PFSK-1 (cell line): ENCODE data around the gene TMEM80.

Source experiments
- FOXP2 ChIP-seq: optimal IDR thresholded peaks from 2 replicates; pipeline ENCODE3; 2011; ENCODE audit warnings: borderline replicate concordance, control low read depth, inconsistent platforms; ENCODE audit not compliant: insufficient read depth; ENCODE audit errors: extremely low read length, extremely low read depth
- POLR2AphosphoS5 ChIP-seq: IDR thresholded peaks from 2 replicates; pipeline ENCODE4 v1.6.1; 2012; ENCODE audit warnings: low read depth, mild to moderate bottlenecking, control low read depth, low read length, moderate library complexity
- SIN3A ChIP-seq: IDR thresholded peaks from 2 replicates; pipeline ENCODE4 v1.6.1; 2012; ENCODE audit warnings: mild to moderate bottlenecking, low read length, moderate library complexity, borderline replicate concordance; ENCODE audit not compliant: insufficient read depth
- TAF1 ChIP-seq: IDR thresholded peaks from 2 replicates; pipeline ENCODE4 v1.6.1; 2012; ENCODE audit warnings: low read length, control low read depth, borderline replicate concordance; ENCODE audit not compliant: insufficient read depth
- TF ChIP-seq, protein P1 (sequence below), 2 experiments: IDR thresholded peaks; 2 replicates each; pipeline versions ENCODE4 v1.6.1 to v1.8.0; 2011 to 2012; ENCODE audit warnings: low read depth in 2 of 2, low read length in 2 of 2, control low read depth in 1 of 2, inconsistent platforms in 1 of 2, mild to moderate bottlenecking in 1 of 2, moderate library complexity in 1 of 2; ENCODE audit not compliant: insufficient read depth in 1 of 2

TMEM80 gene

DNA sequence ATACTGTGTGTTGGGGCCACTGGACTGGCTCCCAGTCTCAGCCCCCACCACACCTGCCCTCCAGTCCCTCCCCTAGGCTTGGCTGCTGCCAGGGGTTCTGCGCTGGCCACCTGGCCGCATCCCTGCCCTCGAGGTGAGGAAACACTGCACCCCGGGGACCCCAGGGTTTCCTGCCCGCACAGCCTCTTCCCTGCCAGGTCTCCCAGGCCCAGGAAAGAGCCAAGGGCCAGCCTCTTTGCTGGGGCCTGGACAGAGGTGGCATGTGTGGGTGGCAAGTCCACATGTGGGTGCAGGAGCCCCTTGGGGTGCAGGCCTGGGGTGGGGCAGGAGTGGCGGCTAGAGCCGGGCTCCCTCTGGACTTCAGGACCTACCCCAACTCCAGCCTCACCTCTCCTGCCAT is 12.9 kb downstream of the TMEM80 start:
- TF ChIP-seq TAF1: no peak
- no peak for TF ChIP-seq POLR2AphosphoS5
- TF ChIP-seq FOXP2: no peak
- no peak for TF ChIP-seq SIN3A
- TF ChIP-seq, protein P1, sequence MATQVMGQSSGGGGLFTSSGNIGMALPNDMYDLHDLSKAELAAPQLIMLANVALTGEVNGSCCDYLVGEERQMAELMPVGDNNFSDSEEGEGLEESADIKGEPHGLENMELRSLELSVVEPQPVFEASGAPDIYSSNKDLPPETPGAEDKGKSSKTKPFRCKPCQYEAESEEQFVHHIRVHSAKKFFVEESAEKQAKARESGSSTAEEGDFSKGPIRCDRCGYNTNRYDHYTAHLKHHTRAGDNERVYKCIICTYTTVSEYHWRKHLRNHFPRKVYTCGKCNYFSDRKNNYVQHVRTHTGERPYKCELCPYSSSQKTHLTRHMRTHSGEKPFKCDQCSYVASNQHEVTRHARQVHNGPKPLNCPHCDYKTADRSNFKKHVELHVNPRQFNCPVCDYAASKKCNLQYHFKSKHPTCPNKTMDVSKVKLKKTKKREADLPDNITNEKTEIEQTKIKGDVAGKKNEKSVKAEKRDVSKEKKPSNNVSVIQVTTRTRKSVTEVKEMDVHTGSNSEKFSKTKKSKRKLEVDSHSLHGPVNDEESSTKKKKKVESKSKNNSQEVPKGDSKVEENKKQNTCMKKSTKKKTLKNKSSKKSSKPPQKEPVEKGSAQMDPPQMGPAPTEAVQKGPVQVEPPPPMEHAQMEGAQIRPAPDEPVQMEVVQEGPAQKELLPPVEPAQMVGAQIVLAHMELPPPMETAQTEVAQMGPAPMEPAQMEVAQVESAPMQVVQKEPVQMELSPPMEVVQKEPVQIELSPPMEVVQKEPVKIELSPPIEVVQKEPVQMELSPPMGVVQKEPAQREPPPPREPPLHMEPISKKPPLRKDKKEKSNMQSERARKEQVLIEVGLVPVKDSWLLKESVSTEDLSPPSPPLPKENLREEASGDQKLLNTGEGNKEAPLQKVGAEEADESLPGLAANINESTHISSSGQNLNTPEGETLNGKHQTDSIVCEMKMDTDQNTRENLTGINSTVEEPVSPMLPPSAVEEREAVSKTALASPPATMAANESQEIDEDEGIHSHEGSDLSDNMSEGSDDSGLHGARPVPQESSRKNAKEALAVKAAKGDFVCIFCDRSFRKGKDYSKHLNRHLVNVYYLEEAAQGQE (IDR thresholded peaks at IDR 0.05; ENCODE audit: insufficient read depth in 1 of 2, low read depth in 2 of 2, low read length in 2 of 2): no peak

DNA sequence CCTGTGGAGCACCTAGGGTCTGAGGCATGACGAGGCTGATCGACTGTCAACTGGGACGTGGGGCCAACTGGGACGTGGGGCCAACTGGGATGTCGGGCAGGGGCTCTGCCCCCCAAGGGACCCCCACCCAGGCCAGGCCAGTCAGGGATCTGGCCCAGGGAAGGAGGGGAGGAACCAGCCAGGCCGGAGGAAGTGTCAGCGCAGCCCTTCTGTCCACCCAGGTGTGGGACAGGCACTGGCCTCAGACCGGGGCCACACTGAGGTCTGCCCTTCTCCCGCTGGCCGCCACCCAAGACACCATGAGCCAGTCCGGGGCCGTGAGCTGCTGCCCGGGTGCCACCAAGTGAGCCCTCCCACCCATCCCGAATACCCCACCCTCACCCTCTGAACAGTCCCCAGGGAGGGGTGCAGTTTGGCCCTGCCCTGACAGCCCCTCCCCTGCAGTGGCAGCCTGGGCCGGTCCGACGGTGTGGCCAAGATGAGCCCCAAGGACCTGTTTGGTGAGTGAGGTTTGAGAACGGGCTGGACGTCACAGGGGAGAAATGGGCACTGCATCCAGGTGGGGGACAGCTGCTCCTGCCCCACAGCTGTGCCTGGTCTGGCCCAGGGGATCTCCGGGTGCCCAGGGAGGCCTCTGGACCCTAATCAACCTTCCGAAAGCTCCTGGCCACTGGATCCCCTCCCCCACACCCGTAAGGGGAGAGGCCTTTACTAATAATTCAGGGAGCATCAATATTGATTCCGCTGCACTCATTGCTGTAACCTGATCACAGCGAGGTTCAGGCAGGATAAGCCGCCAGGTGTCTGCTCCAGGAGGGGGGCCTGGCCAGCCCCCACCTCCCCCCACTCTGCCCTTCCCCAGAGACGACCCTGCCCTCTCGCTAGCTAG is 13.7 kb downstream of the TMEM80 start:
- no peak for TF ChIP-seq SIN3A
- no peak for TF ChIP-seq TAF1
- TF ChIP-seq FOXP2: no peak
- TF ChIP-seq, protein P1 (IDR thresholded peaks at IDR 0.05; ENCODE audit: insufficient read depth in 1 of 2, low read depth in 2 of 2, low read length in 2 of 2): no peak
- no peak for TF ChIP-seq POLR2AphosphoS5

GRCh38 chr11:714436-714835 is 18.8 kb downstream of the TMEM80 start:
- TF ChIP-seq, protein P1 (IDR thresholded peaks at IDR 0.05; ENCODE audit: insufficient read depth in 1 of 2, low read depth in 2 of 2, low read length in 2 of 2): no peak
- TF ChIP-seq TAF1 (no peak), POLR2AphosphoS5 (no peak), FOXP2 (no peak), SIN3A (no peak)

- TF ChIP-seq TAF1: no peak
- no peak for TF ChIP-seq FOXP2
- TF ChIP-seq, protein P1 (IDR thresholded peaks at IDR 0.05; ENCODE audit: insufficient read depth in 1 of 2, low read depth in 2 of 2, low read length in 2 of 2): no peak
- no peak for TF ChIP-seq POLR2AphosphoS5
- TF ChIP-seq SIN3A: no peak
These were observed 23.8 kb downstream of the TMEM80 start for GRCh38 chr11:719214-720016.
